GM18858 (cell line): Measurements from ENCODE around the gene OCLN.
"Not testable (repeated sequence)": the region's sequence is repeated elsewhere in the genome, so short reads cannot be mapped to it uniquely, and the experiment has no call there.

Source experiments
- ATAC-seq: cut with Tn5 transposase; IDR thresholded peaks from one replicate; pipeline ENCODE4 v1.9.1; 2021; ENCODE audit not compliant: unreplicated experiment

OCLN gene

GRCh38 chr5:69527128-69527770 lies 34.7 kb downstream of the OCLN start:
- ATAC-seq, result no peak

DNA sequence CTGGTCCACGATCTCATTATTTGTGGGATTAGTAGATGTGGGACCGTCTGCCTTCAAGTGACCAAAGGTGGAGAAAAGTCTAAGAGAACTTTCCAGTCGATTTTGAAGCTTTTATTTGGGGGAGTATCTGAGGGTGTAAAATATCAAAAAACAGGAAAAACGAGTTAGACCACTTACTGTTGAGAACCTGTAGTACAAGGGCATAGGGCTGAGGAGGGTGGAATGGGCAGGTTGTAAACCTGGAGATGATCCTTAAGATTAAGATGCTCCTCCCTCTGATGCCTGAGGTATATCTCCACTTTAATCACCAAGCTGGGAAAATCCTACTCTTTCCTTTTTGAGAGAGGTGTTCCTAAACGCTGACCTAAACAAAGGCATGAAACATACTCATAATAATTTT lies 35.4 kb downstream of the OCLN start:
- ATAC-seq, result no peak

GRCh38 chr5:69528609-69529008 lies 36.0 kb downstream of the OCLN start:
- no peak for ATAC-seq

- no peak for ATAC-seq
Observed at GRCh38 chr5:69530561-69531405, 38.2 kb downstream of the OCLN start.

- ATAC-seq, result no peak
Observed at GRCh38 chr5:69531406-69531801, 38.8 kb downstream of the OCLN start.

- ATAC-seq, result not testable (repeated sequence)
Observed at GRCh38 chr5:69537911-69538310, 45.3 kb downstream of the OCLN start.

- ATAC-seq, result not testable (repeated sequence)
Observed at GRCh38 chr5:69538735-69539134, 46.1 kb downstream of the OCLN start.

- not testable (repeated sequence) for ATAC-seq
Observed at GRCh38 chr5:69541347-69541746, 48.8 kb downstream of the OCLN start.

DNA sequence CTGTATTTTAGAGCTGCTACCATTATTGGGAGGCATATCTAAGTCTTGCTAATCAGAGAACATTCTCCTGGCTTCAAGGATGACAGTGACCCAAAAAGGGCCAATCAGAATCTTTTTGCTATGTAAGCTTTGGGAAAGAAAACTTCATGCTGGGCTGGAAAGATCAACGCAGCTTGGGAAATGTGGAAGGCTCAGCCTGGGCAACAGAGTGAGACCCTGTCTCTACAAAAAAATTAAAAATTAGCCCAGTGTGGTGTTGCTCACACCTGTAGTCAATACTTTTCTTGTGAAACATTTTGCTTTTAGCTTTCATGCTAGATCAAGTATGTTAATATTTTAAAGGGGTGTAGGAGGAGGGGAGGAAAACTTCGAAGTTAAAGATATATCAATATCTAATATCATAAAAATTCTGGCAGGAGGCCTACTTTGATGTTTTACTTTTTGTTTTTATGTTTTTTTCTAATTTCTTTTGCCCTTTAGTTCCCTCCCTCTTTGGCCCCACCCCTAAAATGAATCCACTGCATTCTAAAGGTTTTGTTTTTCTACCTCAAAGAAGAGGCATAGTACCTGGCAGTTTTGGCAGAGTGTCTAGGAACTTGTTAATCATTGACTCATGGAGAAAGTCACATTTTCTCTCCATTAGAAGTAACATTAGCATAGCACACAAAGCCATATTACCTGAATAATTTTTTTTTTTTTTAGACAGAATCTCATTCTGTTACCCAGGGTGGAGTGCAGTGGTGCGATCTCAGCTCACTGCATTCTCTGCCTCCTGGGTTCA lies 50.4 kb downstream of the OCLN start:
- not testable (repeated sequence) for ATAC-seq

DNA sequence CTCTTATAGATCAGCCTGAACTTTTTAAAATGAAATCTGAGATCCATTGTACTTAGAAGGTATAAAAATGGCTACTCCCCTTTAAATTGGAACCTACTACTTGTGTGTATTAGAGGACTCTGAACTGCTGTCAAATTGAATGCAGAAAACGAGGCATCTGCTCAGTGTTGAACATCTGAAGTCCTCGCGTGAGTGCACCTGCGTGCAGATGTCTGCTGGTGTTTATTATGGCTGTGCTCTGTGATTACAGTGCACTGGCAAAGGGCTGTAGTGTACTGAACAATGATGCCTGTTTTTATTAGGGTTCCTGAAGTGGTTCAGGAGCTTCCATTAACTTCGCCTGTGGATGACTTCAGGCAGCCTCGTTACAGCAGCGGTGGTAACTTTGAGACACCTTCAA lies 52.0 kb downstream of the OCLN start:
- ATAC-seq, result not testable (repeated sequence)

DNA sequence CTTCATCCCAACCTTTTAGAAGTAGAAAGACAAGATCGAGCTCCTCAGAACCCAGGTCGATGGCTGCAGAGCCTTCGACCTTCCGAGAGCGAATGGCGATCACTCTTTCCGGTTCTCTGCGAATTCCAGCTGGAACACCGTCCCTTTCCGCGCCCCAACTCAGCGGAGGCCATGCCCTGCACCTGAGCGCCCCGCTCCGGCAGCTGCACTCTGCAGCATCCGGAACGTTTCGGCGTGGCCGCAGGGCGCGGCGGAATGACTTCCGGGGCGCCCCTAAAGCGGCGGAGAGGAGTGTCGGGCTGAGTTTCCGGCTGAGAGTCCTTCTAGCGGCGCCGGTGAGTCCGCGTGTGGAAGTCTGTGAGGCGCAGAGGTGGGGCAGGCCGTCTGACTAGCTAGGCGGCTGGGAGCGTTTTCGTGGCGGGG lies 67.3 kb downstream of the OCLN start, which contains the start of gene GTF2H2C:
Gene GTF2H2C (plus strand): TSS at position 284 of the 423 bp plus-strand sequence. CDS start 4,942 bp downstream, outside the sequence.
- peak; percentile 92 for ATAC-seq

GRCh38 chr5:69560587-69561431 lies 68.2 kb downstream of the OCLN start:
- not testable (repeated sequence) for ATAC-seq

GRCh38 chr5:69566172-69566571 lies 73.6 kb downstream of the OCLN start:
- not testable (repeated sequence) for ATAC-seq

- ATAC-seq, result not testable (repeated sequence)
Observed at GRCh38 chr5:69568072-69568471, 75.5 kb downstream of the OCLN start.

GRCh38 chr5:69583356-69583755 lies 90.8 kb downstream of the OCLN start:
- not testable (repeated sequence) for ATAC-seq

- ATAC-seq, result not testable (repeated sequence)
Observed at GRCh38 chr5:69596114-69596840, 103.7 kb downstream of the OCLN start.

DNA sequence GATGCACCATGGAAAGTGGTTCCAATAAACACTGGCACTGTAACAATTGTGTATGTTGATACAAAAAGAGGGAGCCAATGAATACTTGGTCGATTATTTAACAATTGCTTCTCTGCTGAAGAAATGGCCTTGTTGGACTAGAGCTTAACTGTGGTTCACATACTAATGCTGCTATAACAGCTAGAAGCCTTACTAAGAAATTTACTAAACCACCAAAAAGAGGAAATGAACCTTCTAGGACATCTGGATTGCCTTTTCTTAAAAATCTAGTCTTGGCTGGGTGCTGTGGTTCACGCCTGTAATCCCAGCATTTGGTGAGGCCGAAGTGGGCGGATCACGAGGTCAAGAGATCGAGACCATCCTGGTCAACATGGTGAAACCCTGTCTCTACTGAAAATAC lies 109.4 kb downstream of the OCLN start:
- ATAC-seq, result peak; percentile 95

- ATAC-seq, result not testable (repeated sequence)
Observed at GRCh38 chr5:69606839-69607238, 114.2 kb downstream of the OCLN start.
